Astrocyte of the cerebellum (primary cell): ENCODE data around the gene PHOSPHO2.

ENCODE experiments used
- DNase-seq: peaks from one replicate; pipeline ENCODE4 v3.0.0-alpha.2; 2011; ENCODE audit warnings: low read depth
- H3K4me3 ChIP-seq: 2 replicates; pipeline ENCODE4 v1.5.1; 2011; ENCODE audit warnings: mild to moderate bottlenecking, low read depth, low read length, moderate library complexity
- CTCF ChIP-seq: IDR thresholded peaks from 2 replicates; pipeline ENCODE4 v1.5.1; 2012; ENCODE audit warnings: low read length, low read depth, moderate library complexity, mild to moderate bottlenecking; ENCODE audit errors: missing control alignments
- in situ Hi-C: cut with HindIII; loops from 2 replicates; pipeline ENCODE4 v1.10.0; 2017; ENCODE audit warnings: low sequenced_read_pairs

PHOSPHO2 gene

DNA sequence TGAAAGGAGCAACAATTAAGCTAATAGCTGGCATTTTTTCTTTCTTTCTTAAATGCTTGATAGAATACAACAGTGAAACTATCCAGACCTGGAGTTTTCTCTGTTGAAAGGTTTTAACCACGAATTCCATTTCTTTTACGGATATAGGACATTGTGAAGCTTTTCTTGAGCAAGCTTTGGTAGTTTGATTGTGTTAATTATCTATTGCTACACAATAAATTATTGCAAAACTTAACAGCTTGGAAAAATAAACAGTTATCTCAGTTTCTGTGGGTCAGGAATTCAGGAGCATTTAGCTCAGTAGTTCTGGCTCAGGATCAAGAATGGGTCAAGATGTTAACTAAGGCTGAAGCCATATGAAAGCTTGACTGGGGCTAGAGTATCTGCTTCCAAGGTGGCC is 11.7 kb downstream of the PHOSPHO2 start:
- no peak for TF ChIP-seq CTCF
- DNase-seq: peak; percentile 27
- in situ Hi-C loops: no loop called here
- no peak overlapping the region for H3K4me3 ChIP-seq

- no peak for TF ChIP-seq CTCF
- no peak for DNase-seq
- H3K4me3 ChIP-seq: no peak overlapping the region
- in situ Hi-C loops: no loop called here
Measured at GRCh38 chr2:169707626-169708025, 13.4 kb downstream of the PHOSPHO2 start.

DNA sequence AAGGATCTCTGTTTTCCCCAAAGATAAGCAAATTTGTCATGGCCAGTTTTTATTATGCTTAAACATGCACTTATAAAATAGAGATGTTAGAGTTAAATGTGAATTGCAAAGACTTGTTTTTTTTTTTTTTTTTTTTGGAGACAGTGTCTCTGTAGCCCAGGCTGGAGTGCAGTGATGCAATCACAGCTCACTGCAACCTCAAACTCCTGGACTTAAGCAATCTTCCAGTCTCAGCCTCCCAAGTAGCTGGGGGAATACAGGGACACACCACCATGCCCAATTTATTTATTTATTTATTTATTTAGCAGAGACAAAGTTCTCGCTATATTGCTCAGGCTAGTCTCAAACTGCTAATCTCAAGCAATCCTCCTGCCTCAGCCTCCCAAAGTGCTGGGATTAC is 15.1 kb downstream of the PHOSPHO2 start:
- in situ Hi-C loops: no loop called here
- no peak for DNase-seq
- no peak overlapping the region for H3K4me3 ChIP-seq
- no peak for TF ChIP-seq CTCF

DNA sequence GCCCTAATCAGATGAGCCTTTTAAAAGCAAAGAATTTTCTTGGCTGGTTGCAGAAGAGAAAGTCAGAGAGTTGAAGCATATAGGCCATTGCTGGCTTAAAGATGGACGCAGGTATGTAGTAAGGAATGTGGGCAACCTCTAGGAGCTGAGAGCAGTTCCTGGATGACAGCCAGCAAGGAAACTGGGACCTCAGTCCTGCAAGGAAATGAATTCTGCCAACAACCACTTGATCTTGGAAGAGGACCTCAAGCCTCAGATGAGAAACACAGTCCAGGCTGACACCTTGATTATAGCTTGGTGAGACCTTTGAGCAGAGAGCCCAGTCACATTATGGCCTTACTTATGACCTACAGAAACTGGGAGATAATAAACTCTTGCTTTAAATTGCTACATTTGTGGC is 15.7 kb downstream of the PHOSPHO2 start:
- TF ChIP-seq CTCF: no peak
- in situ Hi-C loops: no loop called here
- DNase-seq: no peak
- no peak overlapping the region for H3K4me3 ChIP-seq

DNA sequence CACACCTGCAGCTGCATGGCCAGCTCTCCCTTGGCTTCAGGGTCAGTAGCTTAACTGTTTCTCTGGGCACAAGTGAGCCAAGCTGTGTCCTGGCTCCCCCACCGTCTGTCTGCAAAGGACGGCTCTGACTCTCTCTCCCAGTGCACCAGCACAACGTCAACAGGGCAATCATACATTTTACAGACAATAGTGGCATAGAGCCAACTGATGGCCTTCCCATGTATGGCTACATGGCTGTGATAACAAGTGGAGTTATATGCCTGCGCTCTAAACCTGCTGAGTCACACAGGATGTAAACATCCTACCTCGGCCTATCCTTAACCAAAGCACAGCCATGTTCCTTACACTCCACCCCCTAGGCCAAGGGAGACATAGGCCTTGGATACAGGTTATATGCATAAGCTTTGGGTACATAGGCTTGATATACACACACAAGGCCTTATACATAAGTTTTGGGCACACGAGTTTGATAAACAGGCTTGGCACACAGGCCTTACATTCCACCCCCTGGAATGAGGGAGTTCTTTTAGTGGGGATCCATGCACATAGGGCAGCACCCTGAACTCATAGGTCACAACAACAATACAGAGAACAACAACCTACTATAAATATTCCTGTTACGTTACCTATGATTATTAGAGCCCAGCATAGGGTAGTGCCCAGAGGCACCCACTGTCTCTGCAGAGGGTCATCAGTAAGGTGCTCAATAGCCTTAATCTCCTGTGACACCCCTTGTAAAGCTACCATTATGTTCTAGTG is 17.7 kb downstream of the PHOSPHO2 start:
- in situ Hi-C loops: no loop called here
- H3K4me3 ChIP-seq: no peak overlapping the region
- DNase-seq: no peak
- no peak for TF ChIP-seq CTCF

- TF ChIP-seq CTCF: no peak
- DNase-seq: no peak
- in situ Hi-C loops: no loop called here
- no peak overlapping the region for H3K4me3 ChIP-seq
Measured at GRCh38 chr2:169712791-169713227, 18.5 kb downstream of the PHOSPHO2 start.
